GM19455 (cell line): ENCODE data around the gene CCR1.
"Not testable (repeated sequence)": the region's sequence is repeated elsewhere in the genome, so short reads cannot be mapped to it uniquely, and the experiment has no call there.

Source experiments
- ATAC-seq: cut with Tn5 transposase; IDR thresholded peaks from one replicate; pipeline ENCODE4 v1.9.1; 2021; ENCODE audit not compliant: unreplicated experiment

The CCR1 gene

GRCh38 chr3:46183330-46183729 is 24.8 kb downstream of the CCR1 start:
- no peak for ATAC-seq

GRCh38 chr3:46168583-46169345 is 39.3 kb downstream of the CCR1 start:
- no peak for ATAC-seq

- ATAC-seq, result no peak
Observed at GRCh38 chr3:46163556-46164041, 44.5 kb downstream of the CCR1 start.

DNA sequence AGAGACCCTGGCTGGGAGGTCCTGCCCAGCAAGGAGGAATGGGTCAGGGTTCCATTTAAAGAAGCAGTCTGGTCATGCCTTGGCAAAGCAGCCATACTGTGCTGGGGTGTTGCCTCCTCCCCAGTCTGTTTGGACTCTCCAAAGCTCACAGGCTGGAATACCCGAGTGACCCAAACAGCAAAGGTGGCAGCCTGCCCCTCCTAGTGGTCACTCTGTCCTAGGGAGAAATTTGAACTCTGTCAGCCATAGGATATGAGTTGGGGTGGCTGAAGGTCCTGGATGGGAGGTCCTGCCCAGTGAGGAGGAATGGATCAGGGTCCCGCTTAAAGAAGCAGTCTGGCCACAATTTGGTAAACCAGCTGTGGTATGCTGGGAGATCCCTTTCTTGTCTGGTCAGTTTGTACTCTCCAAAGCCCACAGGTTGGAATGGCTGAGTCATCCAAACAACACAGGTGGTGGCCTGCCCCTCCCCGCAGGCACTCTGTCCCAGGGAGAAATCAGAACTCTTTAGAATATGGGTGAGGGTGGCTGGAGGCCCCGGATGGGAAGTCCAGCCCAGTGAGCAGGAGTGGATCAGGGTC is 45.0 kb downstream of the CCR1 start:
- no peak for ATAC-seq

DNA sequence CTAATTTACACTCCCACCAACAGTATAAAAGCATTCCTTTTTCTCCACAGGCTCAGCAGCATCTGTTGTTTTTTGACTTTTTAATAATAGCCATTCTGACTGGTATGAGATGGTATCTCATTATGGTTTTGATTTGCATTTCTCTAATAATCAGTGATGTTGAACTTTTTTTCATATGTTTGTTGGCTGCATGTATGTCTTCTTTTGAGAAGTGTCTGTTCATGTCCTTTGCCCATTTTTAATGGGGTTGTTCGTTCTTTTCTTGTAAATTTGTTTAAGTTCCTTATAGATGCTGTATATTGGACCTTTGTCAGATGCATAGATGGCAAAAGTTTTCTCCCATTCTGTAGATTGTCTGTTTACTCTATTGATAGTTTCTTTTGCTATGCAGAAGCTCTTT is 50.4 kb downstream of the CCR1 start:
- ATAC-seq, result not testable (repeated sequence)

DNA sequence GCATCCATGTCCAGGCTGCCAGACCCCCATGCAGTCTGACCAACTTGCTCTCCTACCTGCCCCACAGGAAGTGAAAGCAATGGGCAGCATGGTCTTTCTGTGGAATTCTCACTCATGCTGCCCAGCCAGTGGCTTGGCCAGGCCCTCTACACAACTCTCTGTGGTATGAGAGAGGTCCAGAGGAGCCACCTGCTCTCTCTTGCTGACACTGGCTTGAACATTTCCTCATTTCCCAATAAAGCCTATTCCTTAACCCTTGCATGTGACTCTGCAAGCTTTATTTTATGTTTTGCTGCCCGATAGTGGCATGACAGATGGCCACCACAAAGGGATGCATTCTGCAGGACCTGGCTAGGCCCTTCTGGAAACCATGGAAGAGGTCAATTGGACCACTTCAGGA is 53.8 kb downstream of the CCR1 start:
- ATAC-seq, result no peak
